GM18873 (cell line): ENCODE measurements around the gene PNISR.
"Not testable (repeated sequence)": the region's sequence is repeated elsewhere in the genome, so short reads cannot be mapped to it uniquely, and the experiment has no call there.

Experiments
- ATAC-seq: cut with Tn5 transposase; IDR thresholded peaks from one replicate; pipeline ENCODE4 v1.9.1; 2021; ENCODE audit warnings: mild to moderate bottlenecking, moderate library complexity, moderate number of reproducible peaks; ENCODE audit not compliant: unreplicated experiment, low FRiP score

PNISR gene, protein sequence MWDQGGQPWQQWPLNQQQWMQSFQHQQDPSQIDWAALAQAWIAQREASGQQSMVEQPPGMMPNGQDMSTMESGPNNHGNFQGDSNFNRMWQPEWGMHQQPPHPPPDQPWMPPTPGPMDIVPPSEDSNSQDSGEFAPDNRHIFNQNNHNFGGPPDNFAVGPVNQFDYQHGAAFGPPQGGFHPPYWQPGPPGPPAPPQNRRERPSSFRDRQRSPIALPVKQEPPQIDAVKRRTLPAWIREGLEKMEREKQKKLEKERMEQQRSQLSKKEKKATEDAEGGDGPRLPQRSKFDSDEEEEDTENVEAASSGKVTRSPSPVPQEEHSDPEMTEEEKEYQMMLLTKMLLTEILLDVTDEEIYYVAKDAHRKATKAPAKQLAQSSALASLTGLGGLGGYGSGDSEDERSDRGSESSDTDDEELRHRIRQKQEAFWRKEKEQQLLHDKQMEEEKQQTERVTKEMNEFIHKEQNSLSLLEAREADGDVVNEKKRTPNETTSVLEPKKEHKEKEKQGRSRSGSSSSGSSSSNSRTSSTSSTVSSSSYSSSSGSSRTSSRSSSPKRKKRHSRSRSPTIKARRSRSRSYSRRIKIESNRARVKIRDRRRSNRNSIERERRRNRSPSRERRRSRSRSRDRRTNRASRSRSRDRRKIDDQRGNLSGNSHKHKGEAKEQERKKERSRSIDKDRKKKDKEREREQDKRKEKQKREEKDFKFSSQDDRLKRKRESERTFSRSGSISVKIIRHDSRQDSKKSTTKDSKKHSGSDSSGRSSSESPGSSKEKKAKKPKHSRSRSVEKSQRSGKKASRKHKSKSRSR

DNA sequence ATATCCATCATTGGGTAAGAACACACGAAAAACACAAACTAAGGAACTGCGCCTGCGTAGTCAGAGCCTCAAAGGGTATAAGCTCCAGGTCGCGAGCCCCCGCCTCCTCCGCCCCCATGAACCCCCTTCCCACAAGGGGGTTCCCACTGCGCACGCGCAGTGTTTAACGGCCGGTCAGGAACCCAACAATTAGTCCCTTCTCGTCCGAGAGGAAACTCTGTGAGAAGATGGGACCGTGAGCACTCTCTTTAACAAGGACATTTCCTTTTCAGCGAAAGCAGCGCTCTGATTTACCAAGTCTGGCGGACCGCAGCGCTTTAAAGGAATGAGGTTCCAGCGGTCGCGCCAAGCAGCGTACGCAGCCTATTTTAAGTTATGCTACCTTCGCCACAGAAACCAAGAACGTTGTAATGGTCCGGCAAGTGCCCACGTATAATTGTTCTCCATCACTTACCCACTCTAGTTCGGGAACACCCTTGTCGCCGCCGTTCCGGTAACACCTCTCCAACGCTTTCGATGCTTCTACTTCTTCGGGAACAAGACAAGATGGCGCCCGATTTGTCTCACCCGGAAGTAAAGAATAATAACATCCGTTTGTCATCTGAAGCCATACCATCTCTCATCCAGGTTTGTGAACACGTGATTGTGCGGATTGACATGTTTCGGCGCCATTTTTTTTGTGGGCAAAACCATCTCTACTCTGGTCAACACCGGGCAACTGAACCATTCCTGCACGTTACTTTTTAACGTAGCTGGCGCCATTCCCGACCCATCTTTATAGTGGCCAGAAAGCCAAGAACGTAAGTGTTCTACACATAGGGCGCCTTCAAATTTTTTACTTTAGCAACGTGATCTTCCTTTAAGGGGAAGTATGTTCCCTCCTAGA, at the start of gene PNISR:
Gene PNISR, minus strand, starts transcription at position 548 of the 886 bp plus-strand sequence. CDS start 10,649 bp downstream, outside the sequence.
- ATAC-seq, result peak; percentile 95

DNA sequence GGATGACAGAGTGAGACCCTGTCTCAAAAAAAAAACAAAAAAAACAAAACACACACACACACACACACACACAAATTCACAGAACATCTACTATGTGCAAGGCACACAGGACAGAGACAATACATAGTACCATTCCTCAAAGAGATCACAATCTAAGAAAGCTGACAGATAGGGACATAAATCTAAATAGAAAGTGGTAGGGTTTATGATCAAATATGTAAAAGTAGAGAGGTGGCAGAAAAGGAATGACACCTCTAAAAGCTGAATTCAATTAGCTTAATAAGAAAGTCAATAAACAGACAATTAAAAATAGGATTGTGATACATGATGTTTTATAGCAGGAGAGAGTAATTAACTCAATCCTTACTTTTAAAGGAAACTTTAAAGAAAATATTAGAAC, 48.6 kb upstream of the PNISR start:
- no peak for ATAC-seq

DNA sequence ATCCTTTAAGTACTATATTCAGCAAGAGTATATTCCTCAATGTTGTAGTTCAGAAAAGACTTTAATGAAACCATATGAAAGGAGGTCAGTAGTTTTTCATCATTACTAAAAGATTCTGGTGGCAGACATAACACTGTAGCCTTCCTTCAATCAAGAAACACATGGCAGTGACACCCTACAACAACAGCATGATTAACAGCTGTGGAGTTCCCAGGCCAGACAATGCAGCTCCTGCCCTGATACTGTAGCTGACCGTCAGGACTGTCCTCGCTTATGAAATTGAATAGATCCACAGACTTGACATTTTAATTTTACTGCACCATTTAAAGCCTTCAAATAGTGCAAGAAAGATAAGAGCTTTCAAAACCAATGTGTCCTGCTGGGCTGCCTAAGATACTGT, 46.5 kb upstream of the PNISR start:
- ATAC-seq, result no peak

DNA sequence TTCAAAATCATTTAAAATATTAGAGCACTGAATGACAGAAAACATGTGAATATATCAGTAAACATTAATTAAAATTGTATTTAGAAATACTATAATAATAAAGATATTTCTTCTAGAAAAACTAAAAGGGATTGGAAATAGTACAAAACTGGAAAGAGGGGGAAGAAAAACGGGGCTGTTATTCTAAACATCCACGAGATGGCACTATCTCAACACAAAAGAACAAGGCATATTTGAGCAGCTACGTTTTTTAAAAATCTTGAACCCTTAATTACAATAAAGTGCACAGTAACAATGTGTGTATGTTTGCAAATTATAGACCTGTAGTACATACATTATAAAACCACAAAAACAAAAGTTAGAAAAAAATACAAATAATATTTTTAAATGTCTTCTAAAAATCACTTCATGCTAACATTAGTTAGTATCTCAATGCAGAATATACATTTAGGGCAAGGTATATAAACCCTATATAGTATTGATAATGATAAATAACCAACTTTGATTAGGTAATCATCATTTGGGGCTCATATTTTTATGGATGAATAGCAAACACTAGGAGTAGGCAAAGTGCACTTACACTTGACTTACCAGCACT, 42.5 kb upstream of the PNISR start:
- ATAC-seq, result no peak

DNA sequence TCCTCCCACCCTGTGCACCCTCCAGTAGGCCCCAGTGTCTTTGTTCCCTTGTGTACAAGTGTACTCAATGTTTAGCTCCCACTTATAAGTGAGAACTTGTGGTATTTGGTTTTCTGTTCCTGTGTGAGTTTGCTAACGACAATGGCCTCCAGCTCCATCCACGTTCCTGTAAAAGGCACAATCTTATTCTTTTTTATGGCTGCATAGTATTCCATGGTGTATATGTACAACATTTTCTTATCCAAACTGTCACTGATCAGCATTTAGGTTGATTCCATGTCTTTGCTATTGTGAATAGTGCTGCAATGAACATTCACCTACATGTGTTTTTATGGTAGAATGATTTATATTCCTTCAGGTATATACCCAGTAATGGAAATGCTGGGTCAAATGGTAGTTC, 34.0 kb upstream of the PNISR start:
- ATAC-seq, result not testable (repeated sequence)

DNA sequence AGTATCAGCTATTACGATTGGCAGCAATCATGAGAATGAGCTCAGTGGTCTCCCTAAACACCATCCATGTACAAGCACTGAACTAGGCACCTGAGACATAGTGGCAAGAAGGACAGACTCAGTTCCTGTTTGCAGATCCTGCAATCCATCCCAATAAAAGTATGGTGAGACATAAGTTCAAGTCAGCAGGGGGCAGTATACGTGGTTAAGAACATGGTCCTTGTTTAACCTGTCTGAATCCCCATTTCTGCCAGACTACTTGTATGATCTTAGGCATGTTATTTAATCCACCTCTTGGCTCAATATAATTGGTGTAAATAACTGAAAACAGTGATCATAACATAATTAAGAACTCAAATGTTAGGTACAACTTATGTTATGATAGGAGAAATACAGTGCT, 33.2 kb upstream of the PNISR start:
- ATAC-seq, result no peak

DNA sequence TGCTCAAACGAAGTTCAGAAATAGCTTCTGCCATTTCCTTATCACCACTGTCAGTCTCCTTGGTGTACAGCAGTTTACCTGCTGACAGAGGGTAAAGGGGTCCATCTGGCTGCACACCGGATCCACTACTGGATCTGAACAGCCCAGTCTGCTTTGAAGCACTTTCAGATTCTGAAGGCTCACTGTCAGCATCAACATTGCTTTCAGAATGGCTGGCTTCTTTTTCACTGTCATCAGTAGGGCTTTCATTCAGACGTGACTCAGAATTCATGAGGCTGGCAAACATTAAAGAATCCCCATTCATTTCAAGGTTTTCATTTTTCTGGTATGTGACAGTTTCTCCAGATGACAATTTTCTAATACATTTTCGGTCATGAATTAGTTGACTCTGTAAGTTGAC, 21.0 kb upstream of the PNISR start:
- ATAC-seq, result no peak

DNA sequence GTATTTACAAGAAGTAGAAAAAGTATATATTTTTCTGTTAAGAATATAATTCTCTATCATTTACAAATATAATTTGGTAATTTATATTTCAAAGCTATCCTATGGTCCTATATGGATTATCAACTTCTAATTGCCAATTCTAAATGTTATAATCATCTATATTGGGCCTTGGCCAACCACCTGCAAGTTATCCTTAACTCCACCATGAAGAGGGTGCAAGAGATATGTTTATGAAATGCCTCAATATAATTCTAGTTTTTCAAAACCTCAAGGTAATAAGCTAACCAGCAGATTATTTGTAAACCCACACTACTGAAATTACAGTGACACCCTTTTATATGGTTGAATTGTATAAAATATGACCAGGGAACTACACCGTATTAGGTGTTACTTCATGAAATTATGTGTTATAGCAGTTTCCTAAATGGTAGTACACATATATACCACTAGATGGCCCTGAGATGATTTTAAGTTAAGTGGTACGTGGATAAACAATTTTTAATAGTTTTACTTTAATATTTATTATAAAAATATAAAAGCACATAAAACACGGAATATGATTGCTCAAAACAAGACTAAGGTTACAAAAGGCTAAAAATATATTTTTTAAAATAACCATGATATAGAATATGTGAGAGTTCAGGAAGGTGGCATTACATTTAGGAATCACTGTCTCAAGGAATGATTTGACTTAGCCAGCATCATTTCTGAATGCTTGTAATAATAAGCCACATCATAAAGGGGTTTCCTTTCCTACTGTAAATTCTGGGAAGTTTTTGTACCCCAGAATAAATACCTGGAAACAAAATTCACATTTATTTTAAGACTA, 9.8 kb upstream of the PNISR start:
- peak; percentile 77 for ATAC-seq

DNA sequence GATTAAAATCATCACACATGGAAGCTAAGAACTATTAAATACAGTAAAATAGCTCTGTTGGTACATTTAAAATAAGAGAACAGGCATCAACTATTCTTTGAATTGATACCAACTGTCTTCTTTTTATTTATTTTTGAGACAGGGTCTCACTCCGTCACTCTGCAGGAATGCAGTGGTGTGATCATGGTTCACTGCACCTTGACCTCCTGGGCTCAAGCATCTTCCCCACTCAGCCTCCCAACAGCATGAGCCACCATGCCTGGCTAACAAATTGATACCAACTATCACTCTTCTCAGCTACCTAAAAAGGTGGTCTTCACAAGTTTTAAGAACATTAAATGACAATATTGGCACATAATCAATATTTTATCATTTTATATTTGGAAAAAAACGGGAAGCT, 7.8 kb upstream of the PNISR start:
- no peak for ATAC-seq

DNA sequence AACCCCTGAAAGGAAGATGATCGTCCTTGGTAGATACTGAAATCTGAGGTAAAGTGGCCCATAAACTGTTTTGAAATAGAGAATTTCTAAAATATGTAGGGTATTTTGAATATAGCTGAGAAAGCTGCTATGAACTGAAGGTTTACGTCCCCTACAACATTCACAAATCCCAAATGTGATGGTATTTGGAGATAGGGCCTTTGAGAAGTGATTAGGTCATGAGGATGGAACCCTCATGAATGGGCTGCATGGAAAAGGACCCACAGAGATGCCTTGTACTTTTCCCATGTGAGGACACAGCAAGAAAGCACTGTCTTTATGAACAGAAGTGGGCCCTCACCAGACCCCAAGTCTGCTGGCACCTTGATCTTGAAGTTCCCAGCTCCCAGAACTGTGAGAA, 6.8 kb upstream of the PNISR start:
- ATAC-seq, result no peak

DNA sequence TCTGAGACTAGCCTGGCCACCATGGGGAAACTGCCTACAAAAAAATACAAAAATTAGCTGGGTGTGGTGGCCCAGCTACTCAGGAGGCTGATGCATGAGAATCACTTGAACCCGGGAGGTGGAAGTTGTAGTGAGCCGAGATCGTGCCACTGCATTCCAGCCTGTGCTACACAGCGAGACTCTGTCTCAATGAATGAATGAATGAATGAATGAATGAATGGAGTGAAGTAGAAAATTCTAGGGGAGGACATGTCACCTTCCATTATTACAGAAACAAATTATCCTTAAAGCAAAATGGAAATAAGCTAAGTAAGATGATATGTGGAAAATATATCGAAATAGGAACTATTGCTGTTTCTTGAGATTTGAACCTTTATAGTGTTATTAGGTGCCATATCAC, 2.9 kb upstream of the PNISR start:
- ATAC-seq, result no peak

DNA sequence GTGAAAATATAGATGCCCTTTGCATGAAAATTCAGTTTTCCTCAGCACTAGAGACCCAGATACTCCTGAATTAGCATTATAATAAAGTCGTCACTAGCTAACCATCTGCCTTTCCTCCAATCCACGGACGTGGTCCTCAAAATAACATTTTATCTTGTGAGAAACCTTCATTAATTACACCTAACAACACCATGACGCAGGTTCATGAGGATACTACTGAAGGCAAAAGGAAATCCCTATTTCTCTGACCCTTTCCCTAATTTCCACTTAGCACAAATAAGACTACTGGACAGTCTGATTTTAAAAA, 1.3 kb upstream of the PNISR start:
- ATAC-seq, result no peak

DNA sequence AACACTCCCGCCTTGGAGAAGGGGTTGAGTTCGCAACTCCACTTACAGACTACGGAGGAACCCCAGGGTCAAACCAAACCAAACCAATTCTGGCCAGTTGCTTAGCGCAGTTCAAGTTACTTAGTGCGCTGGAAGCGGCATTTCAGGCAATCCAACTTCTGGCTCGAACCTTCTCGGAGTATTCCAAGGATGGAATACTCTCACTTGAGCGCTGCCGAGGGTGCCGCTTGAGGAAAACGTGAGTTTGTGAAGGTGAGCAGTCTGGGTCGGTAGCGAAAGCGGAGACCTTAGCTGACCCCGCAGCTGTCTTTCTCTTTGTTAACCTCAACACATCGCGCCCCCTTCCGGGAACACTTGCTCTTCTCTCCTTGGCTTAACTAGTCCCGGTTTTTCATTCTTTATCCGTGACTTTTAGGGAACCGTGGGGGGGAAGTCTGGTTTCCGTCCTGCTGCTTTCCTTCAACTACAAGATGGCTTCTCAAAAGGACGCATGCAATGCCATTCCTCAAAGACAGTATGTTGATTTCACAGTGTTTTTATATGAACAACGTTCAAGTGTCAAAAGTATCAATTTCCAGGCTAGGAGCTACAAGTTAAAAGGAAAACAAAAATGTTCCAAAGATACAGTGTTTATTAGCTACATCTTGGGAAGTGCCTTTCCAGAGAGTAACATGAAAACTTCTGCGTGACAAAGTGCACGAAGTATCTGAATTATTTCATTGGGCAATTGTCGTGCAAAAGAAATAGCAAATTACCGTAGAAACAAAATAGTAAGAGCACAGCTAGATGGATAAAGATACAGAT, 741 bp upstream of the PNISR start:
- ATAC-seq, result peak; percentile 47

DNA sequence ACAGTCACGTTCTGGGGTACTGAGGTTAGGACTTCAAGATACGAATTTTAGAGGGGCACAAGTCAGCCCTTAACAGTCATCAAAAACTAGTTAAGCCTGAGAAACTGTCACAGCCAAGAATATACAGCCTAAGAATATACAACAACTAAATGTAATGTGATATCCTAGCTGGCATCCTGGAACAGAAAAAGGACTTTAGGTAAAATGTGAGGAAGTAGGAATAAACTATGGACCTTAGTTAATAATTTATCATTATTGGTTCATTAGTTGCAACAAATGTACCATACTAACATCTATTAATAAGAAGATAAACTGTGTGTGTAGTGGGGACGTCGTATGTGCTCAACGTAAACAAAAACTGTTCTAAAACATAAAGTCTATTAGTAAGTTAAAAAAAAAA, 1.1 kb downstream of the PNISR start:
- no peak for ATAC-seq

DNA sequence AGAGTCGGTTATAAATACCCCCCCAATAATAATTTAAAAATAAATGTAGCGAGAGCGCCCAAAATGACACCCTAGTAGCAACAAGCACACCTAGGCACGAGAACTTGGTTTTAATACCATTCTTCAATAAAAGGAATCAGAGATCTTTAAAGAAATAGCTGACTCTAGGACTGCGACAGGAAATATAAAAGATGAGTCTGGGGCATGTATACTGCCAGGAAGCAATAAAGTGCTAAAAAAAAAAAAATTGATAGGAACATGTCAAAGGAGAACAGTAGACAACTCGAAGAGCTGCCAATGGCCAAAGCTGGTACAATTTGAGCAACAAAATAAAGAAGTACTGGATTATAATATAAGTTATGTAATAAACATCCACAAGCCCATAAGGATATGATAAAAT, 2.2 kb downstream of the PNISR start:
- ATAC-seq, result no peak

DNA sequence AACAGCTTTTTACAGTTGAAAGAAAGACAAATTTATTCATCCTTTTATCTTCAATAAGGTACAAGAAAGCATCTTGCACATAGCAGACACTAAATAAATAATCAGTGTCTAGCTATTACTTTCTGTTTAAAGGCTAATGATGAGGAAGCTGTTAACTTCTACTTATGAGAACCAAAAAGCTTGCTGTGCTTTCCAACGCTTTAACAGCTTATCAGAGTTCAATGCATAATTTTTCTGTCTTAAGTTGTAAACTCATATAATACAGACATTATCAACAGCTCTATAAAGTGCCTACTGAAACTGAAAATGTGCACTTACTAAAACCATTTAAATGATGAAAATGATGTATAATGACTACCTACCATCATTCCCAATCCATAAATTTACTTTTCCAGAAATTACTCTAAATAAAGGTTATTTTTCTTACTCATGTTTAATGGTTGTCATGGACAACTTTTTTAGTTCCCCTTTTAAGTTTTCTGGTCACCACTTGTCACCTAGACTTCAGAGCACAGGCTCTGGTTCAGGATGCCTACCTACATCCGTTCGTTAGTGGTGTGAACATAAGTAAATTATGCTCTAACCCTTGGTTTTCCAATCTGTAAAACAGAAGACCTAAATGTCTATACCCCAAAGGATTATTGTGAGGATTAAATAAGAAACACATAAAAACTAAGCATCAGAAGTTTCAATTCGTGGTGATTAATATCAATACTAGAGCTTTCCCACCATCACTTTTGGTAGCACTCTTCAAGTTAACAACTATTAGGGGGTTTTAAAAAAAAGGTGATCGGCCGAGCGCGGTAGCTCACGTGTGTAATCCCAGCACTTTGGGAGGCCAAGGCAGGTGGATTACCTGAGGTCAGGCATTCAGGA, 8.0 kb downstream of the PNISR start:
- peak; percentile 72 for ATAC-seq

DNA sequence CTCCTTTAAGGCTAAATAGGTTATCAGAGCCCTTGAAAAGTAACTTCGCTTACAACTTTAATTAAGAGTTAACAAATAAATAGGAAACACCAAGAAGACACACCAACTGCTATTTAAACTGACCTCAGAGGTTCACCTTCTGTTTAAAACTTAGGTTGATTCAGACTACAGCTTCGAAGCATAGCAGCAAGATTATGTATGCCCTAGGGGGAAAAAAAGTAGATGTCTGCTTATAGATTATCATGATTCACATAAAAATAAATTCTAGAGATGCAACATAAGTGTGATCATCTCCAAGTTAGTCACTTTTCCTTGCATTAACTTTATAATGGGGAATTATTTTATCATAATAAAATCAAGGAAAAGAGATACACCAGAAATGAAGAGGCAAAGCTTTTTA, 8.9 kb downstream of the PNISR start:
- no peak for ATAC-seq

DNA sequence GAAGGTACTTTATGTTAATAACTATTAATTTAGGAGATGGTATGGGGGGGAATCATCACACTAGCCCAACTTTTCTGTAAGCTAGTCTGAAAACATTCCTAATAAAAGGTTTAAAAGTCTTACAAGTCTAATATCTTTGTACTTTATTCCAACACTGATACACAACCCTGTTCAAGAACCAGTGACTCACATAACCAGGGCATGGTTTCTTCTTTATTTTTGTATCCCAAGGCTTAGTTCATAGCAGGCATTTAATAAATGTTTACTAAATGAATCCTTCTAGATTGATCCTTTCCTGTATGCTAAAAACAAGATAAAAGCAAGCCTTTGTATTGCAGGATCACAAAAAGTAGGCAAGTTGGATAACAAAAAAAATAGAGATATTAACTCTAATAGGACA, 9.7 kb downstream of the PNISR start:
- no peak for ATAC-seq
